H1 (cell line): ENCODE results near the gene GRIA1. TPM values are rescaled to one million over a fixed set of nuclear protein-coding genes. Genes with fewer than 3 reads are reported as not detected.

Experiments used
- ASH2L ChIP-seq: fragments of 200-600, 300-600 bp; sonication (generic); IDR thresholded peaks from one replicate; pipeline ENCODE4 v1.7.1; 2017; ENCODE audit warnings: low read length
- GABPA ChIP-seq: IDR thresholded peaks from 2 replicates; pipeline ENCODE4 v1.6.1; 2011; ENCODE audit warnings: mild to moderate bottlenecking, low read length, moderate library complexity, borderline replicate concordance; ENCODE audit not compliant: insufficient read depth
- HDAC2 ChIP-seq, 2 experiments: fragments of 300-600 bp in 1 of 2; sonication (generic) in 1 of 2; IDR thresholded peaks; 2 replicates each; pipeline ENCODE4 v1.6.1; 2011 to 2012; ENCODE audit warnings: low read depth in 2 of 2, low read length in 2 of 2, mild to moderate bottlenecking in 2 of 2, moderate library complexity in 2 of 2, borderline replicate concordance in 1 of 2, inconsistent platforms in 1 of 2
- PHF8 ChIP-seq: fragments of 200-600 bp; sonication (generic); conservative IDR thresholded peaks from 2 replicates; pipeline ENCODE4 v1.7.1; 2012; ENCODE audit warnings: low read depth, mild to moderate bottlenecking, inconsistent platforms, low read length, moderate library complexity
- RAD21 ChIP-seq, 2 experiments: IDR thresholded peaks in 1 of 2; conservative IDR thresholded peaks in 1 of 2; 2 replicates each; pipeline ENCODE4 v1.6.1; 2011; ENCODE audit warnings: low read depth in 2 of 2, low read length in 2 of 2, improper control_type of control experiment in 1 of 2, inconsistent platforms in 1 of 2, mild to moderate bottlenecking in 1 of 2, moderate library complexity in 1 of 2
- RBBP5 ChIP-seq: IDR thresholded peaks from 2 replicates; pipeline ENCODE4 v1.7.1; 2012; ENCODE audit warnings: low read depth, mild to moderate bottlenecking, inconsistent platforms, low read length, moderate library complexity, borderline replicate concordance
- SIN3A ChIP-seq, 2 experiments: IDR thresholded peaks in 1 of 2; conservative IDR thresholded peaks in 1 of 2; 2 replicates each; pipeline ENCODE4 v1.6.1; 2011 to 2012; ENCODE audit warnings: low read length in 2 of 2, improper control_type of control experiment in 1 of 2, low read depth in 1 of 2, mild to moderate bottlenecking in 1 of 2
- SIX5 ChIP-seq: IDR thresholded peaks from 2 replicates; pipeline ENCODE4 v1.6.1; 2011; ENCODE audit warnings: mild to moderate bottlenecking, low read depth, low read length
- TBP ChIP-seq: IDR thresholded peaks from 2 replicates; pipeline ENCODE4 v1.6.1; 2011; ENCODE audit warnings: low read depth, low read length, improper control_type of control experiment
- polyA plus RNA-seq, 7 experiments: library from polyadenylated mRNA; depleted of rRNA in 3 of 7; stranded (reverse) in 5 of 7; unstranded in 2 of 7; fragments of >200 nt in 5 of 7; fragments of 200-250 nt in 2 of 7; gene quantifications; 1 replicate in 5 of 7; 2 replicates in 1 of 7; 4 replicates in 1 of 7; pipeline versions ENCODE4 v1.2.1 to v1.2.3, GENCODE V29; 2011 to 2013; ENCODE audit warnings: missing spikeins in 2 of 7, mixed read lengths in 2 of 7
- total RNA-seq: library from RNA; stranded (reverse); fragmentation: NEBNext Ultra II Directional; extraction: Animal tissue kit (Norgen Biotek cat#: 25700); gene quantifications from 2 replicates; pipeline ENCODE4 v1.2.1, GENCODE V29; 2021
- TF ChIP-seq, protein P1 (sequence below): IDR thresholded peaks from 2 replicates; pipeline ENCODE4 v1.6.1; 2012; ENCODE audit warnings: inconsistent platforms

The GRIA1 gene
- total and polyA plus RNA-seq, 2 of the 8 experiments (the other 6 are each of a cell fraction or from before 2014, with no cell fraction given): 0.97 to 2.5 TPM

DNA sequence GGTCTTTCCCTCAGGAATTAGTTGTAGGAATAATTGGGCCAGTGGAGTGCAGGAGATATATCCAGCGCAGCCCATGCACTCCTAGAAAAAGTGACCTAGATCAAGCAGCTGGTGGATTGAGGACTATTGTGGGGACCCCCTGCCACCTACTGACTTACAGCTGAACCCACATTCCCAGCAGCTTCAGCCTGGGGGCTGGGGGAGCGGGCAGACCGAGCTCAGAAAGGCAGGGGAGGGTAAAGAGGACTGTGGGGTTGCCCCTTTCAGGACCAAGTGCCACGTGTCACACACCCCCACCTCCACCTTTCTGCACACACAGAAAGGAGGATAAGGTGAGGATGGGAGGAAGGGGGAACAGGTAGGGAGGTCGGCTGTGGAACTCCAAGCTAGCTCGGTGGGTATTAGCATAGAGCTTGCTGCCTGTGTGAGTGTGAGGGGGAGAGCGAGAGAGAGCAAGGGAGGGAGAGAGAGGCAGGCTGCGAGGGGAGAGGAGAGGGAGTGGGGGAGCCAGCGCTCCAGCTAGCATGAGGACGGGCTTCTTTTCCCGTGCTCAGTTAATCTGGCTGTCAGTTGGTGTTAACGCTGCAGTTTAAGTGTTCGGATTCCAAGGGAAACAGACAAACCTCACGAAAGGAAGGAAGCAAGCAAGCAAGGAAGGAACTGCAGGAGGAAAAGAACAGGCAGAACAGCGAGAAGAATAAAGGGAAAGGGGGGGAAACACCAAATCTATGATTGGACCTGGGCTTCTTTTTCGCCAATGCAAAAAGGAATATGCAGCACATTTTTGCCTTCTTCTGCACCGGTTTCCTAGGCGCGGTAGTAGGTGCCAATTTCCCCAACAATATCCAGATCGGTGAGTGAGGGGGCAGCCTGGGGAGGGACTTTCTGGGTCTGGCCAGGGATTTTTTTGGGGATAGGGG is at the start of gene GRIA1 (continued):
- no peak for TF ChIP-seq GABPA
- TF ChIP-seq RBBP5: peak; percentile 39; the same call in 1 of the 2 replicates
- TF ChIP-seq SIX5: no peak
- TF ChIP-seq HDAC2 (IDR thresholded peaks at IDR 0.05; ENCODE audit: borderline replicate concordance in 1 of 2, low read depth in 2 of 2, low read length in 2 of 2): 0 out of 4 replicates have a peak, but pooled peaks of 1 of the 2 experiments have one; percentile 23
- TF ChIP-seq, protein P1, sequence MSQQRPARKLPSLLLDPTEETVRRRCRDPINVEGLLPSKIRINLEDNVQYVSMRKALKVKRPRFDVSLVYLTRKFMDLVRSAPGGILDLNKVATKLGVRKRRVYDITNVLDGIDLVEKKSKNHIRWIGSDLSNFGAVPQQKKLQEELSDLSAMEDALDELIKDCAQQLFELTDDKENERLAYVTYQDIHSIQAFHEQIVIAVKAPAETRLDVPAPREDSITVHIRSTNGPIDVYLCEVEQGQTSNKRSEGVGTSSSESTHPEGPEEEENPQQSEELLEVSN: peak; percentile 88
- peak; percentile 55 to 64 for TF ChIP-seq RAD21 (IDR thresholded peaks at IDR 0.05 in 1 of 2, conservative IDR thresholded peaks at IDR 0.05 in 1 of 2; ENCODE audit: low read depth in 2 of 2, low read length in 2 of 2)
- peak in 1 of 2 experiments; percentile 52; a peak in 1 of 4 replicates for TF ChIP-seq SIN3A (conservative IDR thresholded peaks at IDR 0.05 in 1 of 2, IDR thresholded peaks at IDR 0.05 in 1 of 2; ENCODE audit: low read depth in 1 of 2, low read length in 2 of 2)
- TF ChIP-seq PHF8: 0 out of 2 replicates have a peak, but pooled peaks have one; percentile 9
- TF ChIP-seq TBP: 0 out of 2 replicates have a peak, but pooled peaks have one; percentile 51
- TF ChIP-seq ASH2L: peak; percentile 64
